Skin epidermis (tissue), 12 donors: ENCODE data around the gene CNNM1.

Source experiments
- H3K27ac ChIP-seq, 21 experiments: fragments of 200-600 bp; sonication (generic) in 11 of 21; one replicate each; pipeline ENCODE4 v1.5.0; 2020; ENCODE audit warnings: mild to moderate bottlenecking in 3 of 21, inconsistent platforms in 2 of 21, moderate library complexity in 2 of 21
- H3K4me3 ChIP-seq, 7 experiments: fragments of 200-600 bp; sonication (generic) in 2 of 7; one replicate each; pipeline ENCODE4 v1.5.0; 2020; ENCODE audit warnings: inconsistent platforms in 2 of 7, mild to moderate bottlenecking in 2 of 7, moderate library complexity in 1 of 7

The CNNM1 gene

DNA sequence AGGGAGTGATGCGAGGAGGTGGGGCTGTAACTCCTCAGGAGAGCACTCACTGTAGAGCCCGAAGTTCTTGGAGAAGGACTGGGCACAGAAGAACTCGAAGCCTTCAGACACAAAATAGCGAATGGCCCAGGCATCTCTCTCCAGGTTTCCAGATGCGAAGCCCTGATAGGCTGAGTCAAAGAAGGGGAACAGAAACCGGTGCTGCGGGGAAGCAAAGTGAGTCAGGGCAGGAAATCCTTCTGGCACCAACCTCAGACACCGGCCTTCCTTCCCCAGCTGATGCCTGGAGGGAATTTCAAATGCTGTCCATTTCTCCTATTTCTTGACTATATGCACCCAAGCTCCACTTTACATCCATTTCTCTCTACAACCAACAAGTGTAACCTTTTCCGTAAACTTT lies 74.5 kb downstream of the CNNM1 start:
- Histone ChIP-seq H3K4me3 (no peak overlapping the region), H3K27ac (no peak overlapping the region)

DNA sequence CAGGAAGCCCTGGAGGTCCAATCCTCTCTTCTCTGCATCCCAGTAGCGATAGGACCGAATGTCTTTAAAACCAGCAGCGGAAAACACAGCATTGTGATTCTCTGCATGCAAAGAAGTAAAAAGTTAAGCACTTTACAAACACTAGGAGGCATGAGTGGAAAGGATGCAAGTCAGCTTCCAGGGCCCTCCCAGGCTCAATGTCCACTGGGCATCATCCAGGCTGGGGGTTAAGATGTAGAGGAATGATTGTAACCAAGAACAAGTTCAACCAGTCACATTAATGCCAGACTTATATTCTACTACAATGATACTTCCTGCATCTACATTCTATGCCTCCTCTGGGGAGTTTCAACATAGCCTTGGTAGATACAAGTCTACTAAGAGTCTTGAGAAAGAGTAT lies 77.0 kb downstream of the CNNM1 start:
- Histone ChIP-seq H3K27ac (no peak overlapping the region), H3K4me3 (no peak overlapping the region)

- no peak overlapping the region for H3K27ac ChIP-seq
- no peak overlapping the region for H3K4me3 ChIP-seq
Measured at GRCh38 chr10:99410146-99410545, 81.0 kb downstream of the CNNM1 start.

DNA sequence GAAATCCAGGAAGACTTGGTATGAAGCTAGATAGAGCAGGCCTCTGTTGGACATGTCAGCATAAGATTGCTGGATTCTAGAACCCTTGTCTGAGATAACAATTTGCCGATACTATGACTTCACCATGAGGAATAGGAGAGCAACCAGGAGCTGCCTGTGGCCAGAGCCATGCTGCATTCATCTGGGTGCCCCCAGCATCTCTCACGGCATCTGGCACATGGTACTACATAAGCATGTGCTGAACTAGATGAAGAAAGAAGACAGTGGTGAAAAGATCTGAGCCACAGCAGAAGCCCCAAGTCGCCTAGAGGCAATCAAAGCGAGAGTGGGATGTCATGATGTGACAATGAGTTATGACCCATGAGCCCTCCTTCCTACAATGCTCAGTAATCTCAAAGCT lies 81.7 kb downstream of the CNNM1 start:
- Histone ChIP-seq H3K4me3 (no peak overlapping the region), H3K27ac (no peak overlapping the region)

GRCh38 chr10:99411546-99411945 lies 82.4 kb downstream of the CNNM1 start:
- Histone ChIP-seq H3K27ac (no peak overlapping the region), H3K4me3 (no peak overlapping the region)

DNA sequence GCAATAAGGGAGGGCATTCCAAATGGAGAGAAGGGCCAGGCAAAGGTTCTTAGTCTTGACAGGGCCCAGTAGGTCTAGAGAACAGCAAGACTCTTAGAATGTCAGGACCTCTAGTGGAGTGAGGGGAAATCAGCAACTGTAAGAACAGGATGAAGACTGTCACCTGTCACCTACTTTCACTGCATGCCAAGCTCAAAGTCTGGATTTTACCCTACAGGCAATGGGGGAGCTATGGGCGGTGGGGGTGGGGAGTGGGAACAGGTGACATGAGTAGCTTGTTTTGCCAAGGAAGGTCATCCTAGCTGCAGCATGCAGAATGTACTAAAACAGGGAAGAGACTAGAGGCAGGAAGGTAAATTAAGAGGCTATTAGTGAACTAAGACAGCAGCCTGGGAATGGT lies 82.9 kb downstream of the CNNM1 start:
- Histone ChIP-seq H3K4me3 (no peak overlapping the region), H3K27ac (no peak overlapping the region)

- Histone ChIP-seq H3K27ac (no peak overlapping the region), H3K4me3 (no peak overlapping the region)
Measured at GRCh38 chr10:99418910-99419624, 89.9 kb downstream of the CNNM1 start.

DNA sequence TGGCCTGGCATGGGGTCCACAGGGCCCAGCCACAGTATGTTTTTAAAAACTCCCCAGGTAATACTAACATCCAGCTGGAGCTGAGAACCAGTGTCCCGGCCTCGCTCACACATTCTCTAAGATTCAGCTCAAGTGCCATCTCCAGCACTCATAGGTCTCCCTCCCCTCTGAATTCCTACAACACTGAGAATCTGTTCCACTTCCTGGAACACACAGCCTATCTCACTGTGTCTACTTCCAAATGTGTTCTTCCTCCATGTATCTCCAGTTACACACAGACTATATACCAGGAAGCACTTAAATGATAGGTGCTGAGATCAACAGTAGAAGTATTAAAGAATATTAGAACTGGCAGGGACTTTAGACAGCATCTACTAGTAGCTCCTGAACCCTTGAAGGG lies 90.5 kb downstream of the CNNM1 start:
- Histone ChIP-seq H3K4me3 (no peak overlapping the region), H3K27ac (no peak overlapping the region)

DNA sequence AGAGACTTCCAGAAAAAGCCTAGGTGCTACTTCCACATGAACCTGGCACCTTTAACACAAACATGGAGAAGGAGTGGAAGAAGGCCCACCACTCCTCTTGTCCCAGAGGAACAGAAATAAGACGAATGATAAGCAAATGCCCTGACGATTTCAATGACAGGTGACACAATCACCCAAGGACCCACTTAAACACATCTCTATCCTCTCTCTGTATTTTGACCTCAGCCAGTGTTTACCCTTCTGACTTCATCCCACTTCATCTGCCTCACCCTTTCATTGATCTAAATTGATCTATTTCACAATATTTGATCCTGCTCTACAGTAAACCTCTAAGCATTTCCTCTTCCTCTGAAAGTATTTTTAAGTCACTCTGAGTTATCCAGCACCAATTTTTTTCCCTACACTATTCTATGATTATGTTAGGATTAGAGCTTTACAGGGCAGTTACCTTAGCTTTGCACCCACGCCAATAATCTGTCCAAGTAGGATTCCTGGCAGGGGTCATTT lies 92.1 kb downstream of the CNNM1 start:
- H3K27ac ChIP-seq = no peak overlapping the region
- no peak overlapping the region for H3K4me3 ChIP-seq

GRCh38 chr10:99422529-99423096 lies 93.5 kb downstream of the CNNM1 start:
- H3K27ac ChIP-seq = no peak overlapping the region

DNA sequence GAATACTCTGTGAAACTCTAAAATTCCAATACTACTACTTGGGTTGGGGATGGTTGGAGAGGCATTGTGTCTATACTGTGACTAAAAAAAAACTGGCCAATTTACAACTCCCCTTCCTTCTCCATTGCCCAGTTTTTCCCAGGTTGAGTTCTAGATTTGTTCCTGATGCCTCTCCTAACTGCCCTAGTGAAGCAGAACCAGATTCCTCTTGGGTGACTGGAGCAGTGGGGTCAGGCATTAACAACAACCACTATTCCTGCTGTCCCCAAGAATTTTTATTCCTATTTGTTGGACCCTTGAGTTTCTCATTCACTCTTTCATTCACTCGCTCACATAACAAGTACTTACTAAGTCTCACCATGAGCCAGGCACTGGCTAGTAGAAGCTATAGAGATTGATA lies 95.5 kb downstream of the CNNM1 start:
- Histone ChIP-seq H3K27ac (no peak overlapping the region), H3K4me3 (no peak overlapping the region)

More at GRCh38 chr10:99422529-99423096, 93.5 kb downstream of the CNNM1 start:
- H3K4me3 ChIP-seq = no peak overlapping the region

DNA sequence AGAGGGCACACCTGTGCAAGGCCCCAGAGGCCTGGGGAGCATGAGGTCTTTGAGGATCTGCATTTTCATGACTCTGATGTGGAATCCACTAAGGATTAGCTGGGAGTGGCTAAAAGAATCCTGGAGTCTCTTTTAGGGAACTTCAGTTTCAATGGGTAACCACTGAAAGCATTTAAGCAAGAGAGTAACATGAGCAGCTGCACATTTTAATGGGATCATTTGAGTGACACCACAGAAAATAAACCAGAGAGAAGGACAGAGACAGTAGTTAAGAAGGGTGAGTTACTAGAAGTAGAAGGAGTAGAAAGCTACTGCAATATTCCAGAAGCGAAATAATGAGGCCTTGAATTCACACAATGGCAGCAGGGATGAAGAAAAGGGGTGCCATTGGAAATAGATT lies 96.0 kb downstream of the CNNM1 start:
- no peak overlapping the region for H3K27ac ChIP-seq

GRCh38 chr10:99426689-99427088 lies 97.5 kb downstream of the CNNM1 start:
- H3K4me3 ChIP-seq = no peak overlapping the region
- no peak overlapping the region for H3K27ac ChIP-seq

More for the DNA sequence above, 96.0 kb downstream of the CNNM1 start:
- no peak overlapping the region for H3K4me3 ChIP-seq

DNA sequence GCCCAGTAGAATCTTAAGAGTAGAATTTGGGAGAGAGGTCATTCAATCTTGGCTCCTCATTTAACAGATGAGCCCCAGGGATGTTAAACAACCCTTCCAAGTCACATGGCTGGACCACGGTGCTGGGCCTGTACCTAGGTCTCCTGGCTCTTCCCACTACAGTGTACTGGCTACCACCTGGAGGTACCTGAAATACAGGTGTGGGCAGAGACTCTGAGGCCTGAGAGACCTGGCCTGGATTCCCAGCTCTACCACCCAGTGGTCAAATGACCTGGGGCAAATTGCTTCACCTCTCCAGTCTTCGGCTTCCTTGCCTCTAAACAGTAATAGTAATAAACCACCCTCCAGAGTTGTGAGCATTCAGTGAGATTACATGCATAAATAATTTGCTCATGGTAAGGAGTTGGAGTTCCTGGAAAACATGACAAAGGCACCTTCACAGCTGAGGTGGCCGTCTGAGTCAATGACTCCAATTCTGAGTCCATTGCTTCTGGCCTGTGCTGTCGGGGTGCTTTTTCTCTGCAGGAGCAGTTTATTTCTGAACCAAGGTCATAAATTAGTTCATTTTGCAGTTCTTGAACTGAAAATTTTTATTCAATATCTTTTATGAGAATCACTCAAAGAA lies 98.5 kb downstream of the CNNM1 start:
- Histone ChIP-seq H3K4me3 (no peak overlapping the region), H3K27ac (no peak overlapping the region)

GRCh38 chr10:99429517-99430095 lies 100.5 kb downstream of the CNNM1 start:
- Histone ChIP-seq H3K27ac (peak overlapping the region in 15 of 21 experiments; percentile 19 to 93 (median 80)), H3K4me3 (peak overlapping the region; percentile 50 to 91 (median 82))

- Histone ChIP-seq H3K4me3 (peak overlapping the region; percentile 50 to 91 (median 82)), H3K27ac (peak overlapping the region in 19 of 21 experiments; percentile 19 to 93 (median 80))
Measured at GRCh38 chr10:99430116-99430450, 100.9 kb downstream of the CNNM1 start.

GRCh38 chr10:99430451-99431189 lies 101.5 kb downstream of the CNNM1 start, which contains the start of gene GOT1:
TSS of gene GOT1 (minus strand) at chr10:99430624. CDS start at chr10:99430565, 59 bp downstream.
- Histone ChIP-seq H3K4me3 (peak within 1 kb of the TSS; percentile 50 to 91 (median 82)), H3K27ac (peak within 1 kb of the TSS; percentile 71 to 97 (median 92))

- Histone ChIP-seq H3K4me3 (peak overlapping the region; percentile 50 to 91 (median 82)), H3K27ac (peak overlapping the region; percentile 71 to 97 (median 92))
Measured at GRCh38 chr10:99431190-99431760, 102.1 kb downstream of the CNNM1 start.

- Histone ChIP-seq H3K4me3 (no peak overlapping the region), H3K27ac (peak overlapping the region in 2 of 21 experiments; percentile 11 to 83)
Measured at GRCh38 chr10:99432047-99432446, 102.9 kb downstream of the CNNM1 start.
